ENCODE measurements around the gene NUDT19. TPM values are rescaled to one million over a fixed set of nuclear protein-coding genes. Genes with fewer than 3 reads are reported as not detected.
"Not testable (repeated sequence)": the region's sequence is repeated elsewhere in the genome, so short reads cannot be mapped to it uniquely, and the experiment has no call there.

The NUDT19 gene
- total RNA-seq, 3 donors from 2014 or later, result 13.9 to 16.9 (median 16.8) TPM

DNA sequence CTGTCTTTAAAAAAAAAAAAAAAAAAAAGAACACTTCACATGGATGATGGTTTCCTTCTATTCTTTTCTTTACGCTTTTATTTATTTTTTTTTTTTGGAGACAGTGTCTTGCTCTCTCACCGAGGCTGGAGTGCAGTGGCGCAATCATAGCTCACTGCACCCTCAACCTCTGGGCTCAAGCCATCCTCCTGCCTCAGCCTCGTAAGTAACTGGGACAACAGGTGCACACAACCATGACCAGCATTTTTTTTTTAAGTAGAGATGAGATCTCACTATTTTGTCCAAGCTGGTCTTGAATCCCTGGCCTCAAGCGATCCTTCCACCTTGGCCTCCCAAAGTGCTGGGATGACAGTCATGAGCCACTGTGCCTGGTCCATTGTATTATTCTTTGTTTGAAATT lies 41.0 kb upstream of the NUDT19 start:
- H3K9me3 ChIP-seq, result no peaks in the 10 kb centered on the region
- no peak for TF ChIP-seq CTCF (IDR thresholded peaks at IDR 0.05)
- ATAC-seq (no peak), DNase-seq (no peak)
- H3K4me3 ChIP-seq, result no peak overlapping the region
- intact Hi-C loops (cut with DNase I, micrococcal nuclease), result no loop called here
- H3K4me1 ChIP-seq (ENCODE audit: low read depth), result peaks cover 10% of the 10 kb centered on the region
- peaks cover 5% of the 10 kb centered on the region for H3K36me3 ChIP-seq (ENCODE audit: low read depth)

DNA sequence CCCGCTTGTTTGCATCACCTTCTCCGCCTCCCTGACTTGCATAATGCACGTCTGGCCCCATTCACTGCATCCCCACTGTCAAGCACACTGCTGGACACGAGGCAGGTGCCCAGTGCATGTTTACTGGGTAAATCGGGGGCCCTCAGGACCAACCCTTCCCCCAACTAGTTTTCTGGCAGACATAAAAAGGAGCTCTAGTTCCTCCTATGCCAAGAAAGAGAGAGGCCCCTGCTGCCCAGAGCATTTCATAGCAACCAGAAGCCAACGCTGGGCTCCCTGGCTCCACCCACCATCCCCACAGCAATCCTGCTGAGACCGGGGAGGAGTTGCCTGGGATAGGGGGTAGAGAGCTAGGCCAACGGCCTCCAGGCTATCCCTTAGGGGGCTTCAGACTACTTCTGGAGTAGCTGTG lies 39.9 kb upstream of the NUDT19 start:
- Histone ChIP-seq H3K4me1 (ENCODE audit: low read depth) (peaks cover 10% of the 10 kb centered on the region), H3K36me3 (ENCODE audit: low read depth) (peaks cover 5% of the 10 kb centered on the region), H3K4me3 (no peak overlapping the region), H3K9me3 (no peaks in the 10 kb centered on the region)
- DNase-seq (peak in 2 of 3 donors; percentile 30 to 48), ATAC-seq (peak; percentile 67)
- intact Hi-C loops (cut with DNase I, micrococcal nuclease), result no loop called here
- TF ChIP-seq CTCF (IDR thresholded peaks at IDR 0.05), result no peak

DNA sequence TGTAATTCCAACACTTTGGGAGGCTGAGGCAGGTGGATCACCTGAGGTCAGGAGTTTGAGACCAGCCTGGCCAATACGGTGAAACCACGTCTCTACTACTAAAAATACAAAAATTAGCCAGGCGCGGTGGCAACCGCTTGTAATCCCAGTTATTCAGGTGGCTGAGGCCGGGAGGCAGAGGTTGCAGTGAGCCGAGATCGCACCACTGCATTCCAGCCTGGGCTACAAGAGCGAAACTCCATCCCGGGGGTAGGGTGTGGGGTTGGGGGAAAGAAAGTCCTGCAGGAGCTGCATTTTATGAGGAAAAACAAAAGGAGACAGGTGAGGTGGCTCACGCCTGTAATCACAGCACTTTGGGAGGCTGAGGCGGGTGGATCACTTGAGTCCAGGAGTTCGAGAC lies 39.3 kb upstream of the NUDT19 start:
- ATAC-seq; H3K9me3 ChIP-seq; H3K4me3 ChIP-seq; intact Hi-C loops (cut with DNase I, micrococcal nuclease); DNase-seq; H3K36me3 ChIP-seq (ENCODE audit: low read depth): not testable (repeated sequence)
- peaks cover 10% of the 10 kb centered on the region for H3K4me1 ChIP-seq (ENCODE audit: low read depth)

DNA sequence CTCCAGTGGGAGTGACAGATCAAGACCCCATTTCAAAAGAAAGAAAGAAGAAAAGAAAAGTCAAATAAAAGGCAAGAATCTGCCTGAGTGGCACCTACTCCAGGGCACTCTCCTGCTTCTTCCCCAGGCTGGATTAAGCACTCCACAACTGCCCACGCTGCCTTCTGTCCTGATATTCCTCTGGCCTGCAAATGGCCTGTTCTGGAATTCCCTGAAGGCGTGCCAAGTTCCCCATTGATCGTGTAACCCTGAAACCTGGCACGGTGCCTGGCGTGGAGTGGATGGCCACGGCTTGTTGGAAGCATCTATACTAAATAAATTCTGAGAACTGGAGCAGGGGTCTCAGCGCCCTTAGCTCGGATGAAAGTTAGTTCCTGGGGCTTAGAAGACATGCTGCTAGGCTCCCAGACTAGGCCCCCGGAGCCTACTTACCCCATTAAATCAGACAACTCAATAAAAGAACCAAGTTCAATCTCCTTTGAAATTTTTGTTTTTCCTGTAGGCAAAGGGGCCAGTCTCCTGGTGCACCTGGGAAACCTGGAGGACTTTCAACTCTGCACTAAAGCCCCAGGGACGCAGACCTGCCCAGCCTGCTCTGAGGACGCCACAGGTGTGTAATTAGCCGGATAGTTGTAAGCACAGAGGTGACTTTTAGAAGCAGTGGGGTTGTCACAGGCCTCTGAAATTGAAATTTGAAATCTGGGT lies 38.6 kb upstream of the NUDT19 start:
- ATAC-seq, result peak; percentile 87
- no peaks in the 10 kb centered on the region for H3K36me3 ChIP-seq (ENCODE audit: low read depth)
- DNase-seq, result peak; percentile 64 to 69 (median 65)
- H3K4me1 ChIP-seq (ENCODE audit: low read depth), result peaks cover 10% of the 10 kb centered on the region
- H3K4me3 ChIP-seq, result no peak overlapping the region
- H3K9me3 ChIP-seq, result no peaks in the 10 kb centered on the region
- intact Hi-C loops (cut with DNase I, micrococcal nuclease), result no loop called here
- no peak for TF ChIP-seq CTCF (IDR thresholded peaks at IDR 0.05)

DNA sequence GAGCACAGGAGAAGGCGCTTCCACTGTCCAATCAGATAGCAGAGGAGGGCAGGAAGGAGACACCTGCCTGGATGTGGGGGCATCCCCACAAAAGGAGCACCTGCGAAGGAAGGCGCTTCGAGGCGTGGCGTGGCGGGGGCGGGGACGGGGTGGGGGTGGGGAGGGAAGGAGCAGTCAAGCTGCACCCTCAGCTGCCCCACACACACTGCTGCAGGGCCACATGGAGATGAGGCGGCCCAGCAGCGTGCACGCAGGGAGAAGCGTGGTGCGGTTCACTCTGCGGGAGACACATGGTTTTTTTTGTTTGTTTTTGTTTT lies 38.1 kb upstream of the NUDT19 start:
- intact Hi-C loops (cut with DNase I, micrococcal nuclease), result no loop called here
- peaks cover 10% of the 10 kb centered on the region for H3K4me1 ChIP-seq (ENCODE audit: low read depth)

GRCh38 chr19:32656379-32656778 lies 35.2 kb upstream of the NUDT19 start:
- ATAC-seq; H3K4me3 ChIP-seq; H3K9me3 ChIP-seq; DNase-seq; H3K36me3 ChIP-seq (ENCODE audit: low read depth); intact Hi-C loops (cut with DNase I, micrococcal nuclease): not testable (repeated sequence)
- peaks cover 10% of the 10 kb centered on the region for H3K4me1 ChIP-seq (ENCODE audit: low read depth)

More for the DNA sequence above, 38.1 kb upstream of the NUDT19 start:
- DNase-seq (peak in 1 of 3 donors; percentile 45), ATAC-seq (peak; percentile 66)
- Histone ChIP-seq H3K4me3 (no peak overlapping the region), H3K9me3 (no peaks in the 10 kb centered on the region), H3K36me3 (ENCODE audit: low read depth) (no peaks in the 10 kb centered on the region)
- no peak for TF ChIP-seq CTCF (IDR thresholded peaks at IDR 0.05)

- H3K36me3 ChIP-seq (ENCODE audit: low read depth), result no peaks in the 10 kb centered on the region
- no peak overlapping the region for H3K4me3 ChIP-seq
- TF ChIP-seq CTCF (IDR thresholded peaks at IDR 0.05), result no peak
- no peak for ATAC-seq
- intact Hi-C loops (cut with DNase I, micrococcal nuclease), result no loop called here
- H3K4me1 ChIP-seq (ENCODE audit: low read depth), result peaks cover 2% of the 10 kb centered on the region
- DNase-seq, result no peak
- H3K9me3 ChIP-seq, result no peaks in the 10 kb centered on the region
Measured at GRCh38 chr19:32658075-32658474, 33.5 kb upstream of the NUDT19 start.

Data from mucosa of descending colon (tissue), 3 donors.